Ascending aorta (tissue), 2 donors: ENCODE measurements around the gene MCM3AP. TPM values are rescaled to one million over a fixed set of nuclear protein-coding genes. Genes with fewer than 3 reads are reported as not detected.
"Not testable (repeated sequence)": the region's sequence is repeated elsewhere in the genome, so short reads cannot be mapped to it uniquely, and the experiment has no call there.

ENCODE experiments used
- DNase-seq, 2 donors: peaks; one replicate each; pipeline ENCODE4 v3.0.0-alpha.2; 2019; ENCODE audit warnings: low spot score in 2 of 2
- H3K27ac ChIP-seq, 2 donors: fragments of 200-600 bp; sonication (generic); one replicate each; pipeline ENCODE4 v1.5.1; 2016 to 2017; ENCODE audit warnings: mild to moderate bottlenecking in 1 of 2
- H3K27me3 ChIP-seq: fragments of 200-600 bp; sonication (generic); one replicate; pipeline ENCODE4 v1.5.1; 2017
- H3K36me3 ChIP-seq, 2 donors: fragments of 200-600 bp; sonication (generic); one replicate each; pipeline ENCODE4 v1.5.1; 2016
- H3K4me1 ChIP-seq, 2 donors: fragments of 200-600 bp; sonication (generic); one replicate each; pipeline ENCODE4 v1.5.1; 2016 to 2017; ENCODE audit warnings: mild to moderate bottlenecking in 1 of 2
- H3K4me3 ChIP-seq, 2 donors: fragments of 200-600 bp; sonication (generic); one replicate each; pipeline ENCODE4 v1.5.1; 2016 to 2017; ENCODE audit warnings: mild to moderate bottlenecking in 1 of 2
- H3K9me3 ChIP-seq, 2 donors: fragments of 200-600 bp; sonication (generic); one replicate each; pipeline ENCODE4 v1.5.1; 2016
- intact Hi-C: fragments of 100-400 bp; cut with DNase I; formaldehyde crosslinking; loops from one replicate; pipeline ENCODE4 v1.15.1; 2023
- total RNA-seq: library from RNA; depleted of rRNA; stranded (reverse); fragments of >200 nt; gene quantifications from one replicate; pipeline ENCODE4 v1.1.0, GENCODE V29; 2016
- TF ChIP-seq, protein P1 (sequence below), 3 experiments: fragments of 200-600 bp in 2 of 3; fragments of 450-650 bp in 1 of 3; sonication (generic) in 2 of 3; IDR thresholded peaks; one replicate each; pipeline ENCODE4 v1.5.1; 2016 to 2019; ENCODE audit warnings: antibody characterized with exemption in 3 of 3, mild to moderate bottlenecking in 1 of 3, moderate library complexity in 1 of 3

MCM3AP gene
- total RNA-seq, 1 donor from 2014 or later: 121 TPM

- Histone ChIP-seq H3K36me3 (no peaks in the 10 kb centered on the region), H3K27ac (no peak overlapping the region), H3K9me3 (no peaks in the 10 kb centered on the region), H3K4me1 (peaks cover 9% of the 10 kb centered on the region in 2 donors), H3K27me3 (no peaks in the 10 kb centered on the region), H3K4me3 (no peak overlapping the region)
- TF ChIP-seq, protein P1, sequence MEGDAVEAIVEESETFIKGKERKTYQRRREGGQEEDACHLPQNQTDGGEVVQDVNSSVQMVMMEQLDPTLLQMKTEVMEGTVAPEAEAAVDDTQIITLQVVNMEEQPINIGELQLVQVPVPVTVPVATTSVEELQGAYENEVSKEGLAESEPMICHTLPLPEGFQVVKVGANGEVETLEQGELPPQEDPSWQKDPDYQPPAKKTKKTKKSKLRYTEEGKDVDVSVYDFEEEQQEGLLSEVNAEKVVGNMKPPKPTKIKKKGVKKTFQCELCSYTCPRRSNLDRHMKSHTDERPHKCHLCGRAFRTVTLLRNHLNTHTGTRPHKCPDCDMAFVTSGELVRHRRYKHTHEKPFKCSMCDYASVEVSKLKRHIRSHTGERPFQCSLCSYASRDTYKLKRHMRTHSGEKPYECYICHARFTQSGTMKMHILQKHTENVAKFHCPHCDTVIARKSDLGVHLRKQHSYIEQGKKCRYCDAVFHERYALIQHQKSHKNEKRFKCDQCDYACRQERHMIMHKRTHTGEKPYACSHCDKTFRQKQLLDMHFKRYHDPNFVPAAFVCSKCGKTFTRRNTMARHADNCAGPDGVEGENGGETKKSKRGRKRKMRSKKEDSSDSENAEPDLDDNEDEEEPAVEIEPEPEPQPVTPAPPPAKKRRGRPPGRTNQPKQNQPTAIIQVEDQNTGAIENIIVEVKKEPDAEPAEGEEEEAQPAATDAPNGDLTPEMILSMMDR (IDR thresholded peaks at IDR 0.05): no peak
- DNase-seq: no peak
- intact Hi-C loops: no loop called here
These were observed 32.5 kb upstream of the MCM3AP start for GRCh38 chr21:46317710-46318463.

DNA sequence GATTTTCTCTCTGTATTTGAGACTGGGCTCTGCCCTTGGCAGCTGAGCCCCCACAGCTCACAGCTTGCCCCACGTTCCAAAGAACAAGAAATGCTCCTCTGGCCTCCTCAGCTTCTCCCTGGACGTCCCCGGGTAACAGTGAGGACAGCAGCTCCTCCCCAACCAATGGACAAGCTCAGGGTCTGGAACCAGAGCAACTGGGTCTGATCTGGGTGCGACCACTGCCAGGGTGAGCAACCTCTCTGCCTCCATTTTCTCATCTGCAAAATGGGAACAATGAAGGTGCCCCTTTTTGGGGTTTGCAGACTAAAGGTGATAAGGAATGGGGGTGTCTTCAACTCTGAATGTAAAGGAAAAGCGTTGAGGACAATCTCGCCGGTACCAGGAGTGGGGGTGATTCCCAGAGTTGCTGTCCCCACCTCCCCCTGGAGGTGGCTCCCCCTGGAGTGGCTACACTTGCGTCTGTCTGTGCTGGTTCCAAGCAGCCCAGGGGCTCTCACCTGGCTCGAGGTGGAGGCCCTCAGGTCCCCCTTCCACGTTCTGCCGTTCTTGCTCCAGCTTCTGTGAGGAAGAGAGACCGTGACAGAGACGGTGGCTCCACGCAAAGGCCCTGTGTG lies 31.4 kb upstream of the MCM3AP start:
- H3K27ac ChIP-seq: no peak overlapping the region
- DNase-seq: no peak
- H3K27me3 ChIP-seq: no peaks in the 10 kb centered on the region
- no peaks in the 10 kb centered on the region for H3K4me1 ChIP-seq
- no peaks in the 10 kb centered on the region for H3K36me3 ChIP-seq
- H3K9me3 ChIP-seq: no peaks in the 10 kb centered on the region
- intact Hi-C loops: no loop called here
- TF ChIP-seq, protein P1 (IDR thresholded peaks at IDR 0.05): no peak
- no peak overlapping the region for H3K4me3 ChIP-seq

GRCh38 chr21:46314441-46315020 lies 29.1 kb upstream of the MCM3AP start:
- no peak overlapping the region for H3K27ac ChIP-seq
- TF ChIP-seq, protein P1 (IDR thresholded peaks at IDR 0.05): no peak
- H3K9me3 ChIP-seq: no peaks in the 10 kb centered on the region
- intact Hi-C loops: no loop called here
- no peaks in the 10 kb centered on the region for H3K36me3 ChIP-seq
- H3K4me3 ChIP-seq: no peak overlapping the region
- no peaks in the 10 kb centered on the region for H3K27me3 ChIP-seq
- no peak for DNase-seq
- H3K4me1 ChIP-seq: no peaks in the 10 kb centered on the region

DNA sequence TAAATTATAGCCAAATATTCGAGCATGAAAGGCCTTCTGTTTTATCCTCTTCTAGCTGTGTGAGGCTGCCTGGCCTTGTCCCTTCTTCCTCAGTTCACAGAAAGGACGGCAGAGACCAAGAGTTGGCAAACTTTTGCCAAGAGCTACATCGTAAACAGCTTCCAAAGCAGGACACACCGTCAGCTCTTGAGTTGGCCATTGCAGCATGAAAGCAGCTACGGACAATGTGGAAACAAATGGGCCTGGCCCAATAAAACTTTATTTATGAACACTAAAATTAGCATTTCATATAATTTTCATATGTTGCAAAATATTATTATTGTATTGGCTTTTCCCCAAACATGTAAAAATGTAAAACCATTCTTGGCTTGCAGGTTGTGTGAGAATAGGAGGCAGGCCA lies 27.5 kb upstream of the MCM3AP start:
- no peaks in the 10 kb centered on the region for H3K9me3 ChIP-seq
- no peaks in the 10 kb centered on the region for H3K4me1 ChIP-seq
- TF ChIP-seq, protein P1 (IDR thresholded peaks at IDR 0.05): no peak
- H3K4me3 ChIP-seq: no peak overlapping the region
- DNase-seq: no peak
- no peak overlapping the region for H3K27ac ChIP-seq
- H3K36me3 ChIP-seq: no peaks in the 10 kb centered on the region
- intact Hi-C loops: no loop called here
- no peaks in the 10 kb centered on the region for H3K27me3 ChIP-seq

GRCh38 chr21:46311568-46311967 lies 26.2 kb upstream of the MCM3AP start:
- no peak overlapping the region for H3K4me3 ChIP-seq
- H3K36me3 ChIP-seq: no peaks in the 10 kb centered on the region
- no peaks in the 10 kb centered on the region for H3K27me3 ChIP-seq
- no peaks in the 10 kb centered on the region for H3K4me1 ChIP-seq
- H3K9me3 ChIP-seq: no peaks in the 10 kb centered on the region
- no peak overlapping the region for H3K27ac ChIP-seq
- intact Hi-C loops: no loop called here
- DNase-seq: no peak
- TF ChIP-seq, protein P1 (IDR thresholded peaks at IDR 0.05): no peak

DNA sequence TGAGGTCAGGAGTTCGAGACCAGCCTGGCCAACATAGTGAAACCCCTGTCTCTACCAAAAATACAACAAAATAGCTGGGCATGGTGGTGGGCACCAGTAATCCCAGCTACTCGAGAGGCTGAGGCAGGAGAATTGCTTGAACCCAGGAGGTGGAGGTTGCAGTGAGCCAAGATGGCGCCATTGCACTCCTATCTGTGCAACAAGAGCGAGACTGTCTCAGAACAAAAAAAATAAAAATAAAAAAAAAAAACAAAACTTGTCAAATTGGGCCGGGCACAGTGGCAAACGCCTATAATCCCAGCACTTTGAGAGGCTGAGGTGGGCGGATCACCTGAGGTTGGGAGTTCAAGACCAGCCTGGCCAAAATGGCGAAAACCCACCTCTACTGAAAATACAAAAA lies 24.8 kb upstream of the MCM3AP start:
- H3K9me3 ChIP-seq, H3K36me3 ChIP-seq, H3K4me1 ChIP-seq, DNase-seq, H3K4me3 ChIP-seq, H3K27me3 ChIP-seq, intact Hi-C loops, H3K27ac ChIP-seq: not testable (repeated sequence)
